ENCODE results near the gene UVSSA. TPM values are rescaled to one million over a fixed set of nuclear protein-coding genes. Genes with fewer than 3 reads are reported as not detected.

Gene UVSSA
- polyA plus RNA-seq, 1 of the 3 experiments (the other 2 are of a cell fraction): 14.9 TPM

DNA sequence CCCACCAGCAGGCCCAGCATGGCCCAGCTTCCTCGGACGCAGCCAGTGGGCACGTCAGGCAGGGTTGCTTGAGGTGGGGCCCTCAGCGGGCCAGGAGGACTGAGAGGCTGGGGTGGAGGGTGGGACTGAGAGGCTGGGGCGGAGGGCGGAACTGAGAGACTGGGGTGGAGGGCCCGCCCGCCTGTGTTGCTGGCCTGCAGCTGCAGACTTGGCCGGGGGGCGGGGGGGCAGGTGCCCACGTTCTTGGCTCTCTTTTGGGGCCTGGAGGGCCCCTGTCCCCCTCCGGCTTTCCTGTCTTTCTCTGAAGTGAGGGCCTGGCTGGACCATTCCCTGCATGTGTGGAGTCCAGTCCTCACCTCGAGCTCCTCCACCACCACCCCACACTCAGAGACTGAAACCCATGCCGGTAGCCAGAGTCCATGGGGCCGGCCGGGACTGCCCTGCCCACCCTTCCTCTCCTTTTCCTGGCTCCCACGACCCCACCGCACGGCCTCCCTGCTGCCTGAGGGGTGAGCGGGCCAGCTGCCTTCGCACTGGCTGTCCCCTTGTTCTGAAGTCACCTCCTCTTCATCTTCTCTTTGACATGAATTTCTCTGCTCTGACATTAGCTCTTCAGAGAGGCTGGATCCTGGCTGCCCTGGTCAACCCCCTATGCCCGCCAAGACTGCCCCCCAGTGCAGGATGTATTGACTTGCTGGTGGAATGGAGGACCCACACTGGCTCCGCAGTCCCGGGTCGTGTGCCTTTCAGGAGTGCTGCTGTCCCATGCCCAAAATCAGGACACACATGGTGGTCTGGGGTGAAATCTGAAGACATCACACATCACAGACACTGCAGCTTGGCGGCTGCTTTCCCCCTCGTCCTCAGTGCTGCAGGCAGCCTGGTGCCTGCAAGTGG is 69.3 kb downstream of the UVSSA start:
- H3K4me2 ChIP-seq: no peak overlapping the region
- no peak overlapping the region for H3K9ac ChIP-seq
- H3K27ac ChIP-seq (ENCODE audit: low read depth in 2 of 2, low read length in 1 of 2): no peak overlapping the region
- peaks cover 85% of the 10 kb centered on the region for H3K27me3 ChIP-seq (ENCODE audit: insufficient read depth)
- no peaks in the 10 kb centered on the region for H4K20me1 ChIP-seq (ENCODE audit: insufficient read depth)
- 20% methylated on average over 22 of the region's 27 CpGs for WGBS (ENCODE audit: low lambda C conversion rate)
- H3K4me1 ChIP-seq (ENCODE audit: control insufficient read depth in 1 of 2, insufficient read depth in 2 of 2, low read depth in 1 of 2, low read length in 1 of 2): no peaks in the 10 kb centered on the region
- H3F3A ChIP-seq (replicated peaks; ENCODE audit: insufficient read depth): no peaks in the 10 kb centered on the region
- H3K36me3 ChIP-seq (replicated peaks in 1 of 2; ENCODE audit: control insufficient read depth in 1 of 2, insufficient read depth in 2 of 2, low read length in 1 of 2): no peaks in the 10 kb centered on the region
- H3K9me2 ChIP-seq: no peaks in the 10 kb centered on the region
- peak; percentile 41 for DNase-seq
- no peak overlapping the region for H3K4me3 ChIP-seq (ENCODE audit: low read depth in 2 of 2, low read length in 1 of 2)
- TF ChIP-seq, protein P1, sequence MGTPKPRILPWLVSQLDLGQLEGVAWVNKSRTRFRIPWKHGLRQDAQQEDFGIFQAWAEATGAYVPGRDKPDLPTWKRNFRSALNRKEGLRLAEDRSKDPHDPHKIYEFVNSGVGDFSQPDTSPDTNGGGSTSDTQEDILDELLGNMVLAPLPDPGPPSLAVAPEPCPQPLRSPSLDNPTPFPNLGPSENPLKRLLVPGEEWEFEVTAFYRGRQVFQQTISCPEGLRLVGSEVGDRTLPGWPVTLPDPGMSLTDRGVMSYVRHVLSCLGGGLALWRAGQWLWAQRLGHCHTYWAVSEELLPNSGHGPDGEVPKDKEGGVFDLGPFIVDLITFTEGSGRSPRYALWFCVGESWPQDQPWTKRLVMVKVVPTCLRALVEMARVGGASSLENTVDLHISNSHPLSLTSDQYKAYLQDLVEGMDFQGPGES (IDR thresholded peaks at IDR 0.05; ENCODE audit: low read depth, low read length): no peak
- no peak for TF ChIP-seq JUND (IDR thresholded peaks at IDR 0.05)
- TF ChIP-seq TCF12 (IDR thresholded peaks at IDR 0.05): no peak
- TF ChIP-seq CHD2 (IDR thresholded peaks at IDR 0.05; ENCODE audit: low read length, partially characterized antibody): no peak
- TF ChIP-seq, protein P2, sequence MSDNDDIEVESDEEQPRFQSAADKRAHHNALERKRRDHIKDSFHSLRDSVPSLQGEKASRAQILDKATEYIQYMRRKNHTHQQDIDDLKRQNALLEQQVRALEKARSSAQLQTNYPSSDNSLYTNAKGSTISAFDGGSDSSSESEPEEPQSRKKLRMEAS (IDR thresholded peaks at IDR 0.05; ENCODE audit: low read depth): no peak
- TF ChIP-seq GABPA (IDR thresholded peaks at IDR 0.05; ENCODE audit: low read depth): no peak
- TF ChIP-seq EP300 (IDR thresholded peaks at IDR 0.05; ENCODE audit: borderline replicate concordance in 1 of 2, low read depth in 1 of 2, low read length in 1 of 2): no peak
- TF ChIP-seq MEF2A (IDR thresholded peaks at IDR 0.05; ENCODE audit: borderline replicate concordance, low read depth): no peak
- TF ChIP-seq FOXM1 (IDR thresholded peaks at IDR 0.05; ENCODE audit: low read depth): no peak
- TF ChIP-seq YY1 (IDR thresholded peaks at IDR 0.05; ENCODE audit: low read depth): no peak
- TF ChIP-seq SIN3A (IDR thresholded peaks at IDR 0.05; ENCODE audit: borderline replicate concordance, low read depth, low read length): no peak
- no peak for TF ChIP-seq RXRA (IDR thresholded peaks at IDR 0.05; ENCODE audit: borderline replicate concordance, low read depth)
- TF ChIP-seq SMC3 (IDR thresholded peaks at IDR 0.05; ENCODE audit: low read depth, low read length): no peak
- no peak for TF ChIP-seq RCOR1 (IDR thresholded peaks at IDR 0.05; ENCODE audit: low read length)
- TF ChIP-seq RFX5 (IDR thresholded peaks at IDR 0.05; ENCODE audit: low read length): no peak
- TF ChIP-seq, protein P3, sequence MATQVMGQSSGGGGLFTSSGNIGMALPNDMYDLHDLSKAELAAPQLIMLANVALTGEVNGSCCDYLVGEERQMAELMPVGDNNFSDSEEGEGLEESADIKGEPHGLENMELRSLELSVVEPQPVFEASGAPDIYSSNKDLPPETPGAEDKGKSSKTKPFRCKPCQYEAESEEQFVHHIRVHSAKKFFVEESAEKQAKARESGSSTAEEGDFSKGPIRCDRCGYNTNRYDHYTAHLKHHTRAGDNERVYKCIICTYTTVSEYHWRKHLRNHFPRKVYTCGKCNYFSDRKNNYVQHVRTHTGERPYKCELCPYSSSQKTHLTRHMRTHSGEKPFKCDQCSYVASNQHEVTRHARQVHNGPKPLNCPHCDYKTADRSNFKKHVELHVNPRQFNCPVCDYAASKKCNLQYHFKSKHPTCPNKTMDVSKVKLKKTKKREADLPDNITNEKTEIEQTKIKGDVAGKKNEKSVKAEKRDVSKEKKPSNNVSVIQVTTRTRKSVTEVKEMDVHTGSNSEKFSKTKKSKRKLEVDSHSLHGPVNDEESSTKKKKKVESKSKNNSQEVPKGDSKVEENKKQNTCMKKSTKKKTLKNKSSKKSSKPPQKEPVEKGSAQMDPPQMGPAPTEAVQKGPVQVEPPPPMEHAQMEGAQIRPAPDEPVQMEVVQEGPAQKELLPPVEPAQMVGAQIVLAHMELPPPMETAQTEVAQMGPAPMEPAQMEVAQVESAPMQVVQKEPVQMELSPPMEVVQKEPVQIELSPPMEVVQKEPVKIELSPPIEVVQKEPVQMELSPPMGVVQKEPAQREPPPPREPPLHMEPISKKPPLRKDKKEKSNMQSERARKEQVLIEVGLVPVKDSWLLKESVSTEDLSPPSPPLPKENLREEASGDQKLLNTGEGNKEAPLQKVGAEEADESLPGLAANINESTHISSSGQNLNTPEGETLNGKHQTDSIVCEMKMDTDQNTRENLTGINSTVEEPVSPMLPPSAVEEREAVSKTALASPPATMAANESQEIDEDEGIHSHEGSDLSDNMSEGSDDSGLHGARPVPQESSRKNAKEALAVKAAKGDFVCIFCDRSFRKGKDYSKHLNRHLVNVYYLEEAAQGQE (IDR thresholded peaks at IDR 0.05; ENCODE audit: low read depth, low read length): no peak
- TF ChIP-seq TAF1 (IDR thresholded peaks at IDR 0.05; ENCODE audit: borderline replicate concordance, low read depth, low read length): no peak
- TF ChIP-seq, protein P4, sequence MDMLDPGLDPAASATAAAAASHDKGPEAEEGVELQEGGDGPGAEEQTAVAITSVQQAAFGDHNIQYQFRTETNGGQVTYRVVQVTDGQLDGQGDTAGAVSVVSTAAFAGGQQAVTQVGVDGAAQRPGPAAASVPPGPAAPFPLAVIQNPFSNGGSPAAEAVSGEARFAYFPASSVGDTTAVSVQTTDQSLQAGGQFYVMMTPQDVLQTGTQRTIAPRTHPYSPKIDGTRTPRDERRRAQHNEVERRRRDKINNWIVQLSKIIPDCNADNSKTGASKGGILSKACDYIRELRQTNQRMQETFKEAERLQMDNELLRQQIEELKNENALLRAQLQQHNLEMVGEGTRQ (IDR thresholded peaks at IDR 0.05; ENCODE audit: borderline replicate concordance, low read depth, low read length): no peak
- CTCF ChIA-PET: interaction anchor here (1.4 to 1.5 kb wide), 3 partner anchors 9 to 96 kb away, joined by 3 to 4 read pairs (median 3); no protein-coding TSS in a partner anchor
- no peaks in the 10 kb centered on the region for H3K79me2 ChIP-seq (ENCODE audit: insufficient read depth)
- no peaks in the 10 kb centered on the region for H3K9me3 ChIP-seq
- POLR2A ChIA-PET: no interaction called here
- no peak overlapping the region for H2AFZ ChIP-seq (ENCODE audit: low read depth)

Measured in SK-N-SH (cell line).